Type B pancreatic cell (in vitro differentiated cells): ENCODE data around the gene C5. TPM values are rescaled to one million over a fixed set of nuclear protein-coding genes. Genes with fewer than 3 reads are reported as not detected.
A peak's percentile ranks its signal among the peaks of the same experiment; 100 is the strongest.

Source experiments
- DNase-seq: peaks from one replicate; pipeline ENCODE4 v3.0.0; 2021; ENCODE audit warnings: mixed read lengths; ENCODE audit not compliant: unreplicated experiment; ENCODE audit errors: extremely low spot score
- H3K27ac Mint-ChIP-seq: 2 replicates; pipeline ENCODE4 v1.8.0; 2021; ENCODE audit warnings: mild to moderate bottlenecking, mixed read lengths
- H3K27me3 Mint-ChIP-seq: 2 replicates; pipeline ENCODE4 v1.8.0; 2021; ENCODE audit warnings: mixed read lengths
- H3K36me3 Mint-ChIP-seq: 2 replicates; pipeline ENCODE4 v1.8.0; 2021; ENCODE audit warnings: mixed read lengths
- H3K4me1 Mint-ChIP-seq: one replicate; pipeline ENCODE4 v1.8.0; 2021; ENCODE audit warnings: mixed read lengths; ENCODE audit not compliant: unreplicated experiment
- H3K4me3 Mint-ChIP-seq: 2 replicates; pipeline ENCODE4 v1.8.0; 2021; ENCODE audit warnings: mild to moderate bottlenecking, mixed read lengths
- H3K9me3 Mint-ChIP-seq: 2 replicates; pipeline ENCODE4 v1.8.0; 2021; ENCODE audit warnings: mixed read lengths
- total RNA-seq: library from RNA; stranded (reverse); gene quantifications from 2 replicates; pipeline ENCODE4 v1.2.1, GENCODE V29; 2021; ENCODE audit warnings: low replicate concordance
- TF ChIP-seq, protein P1 (sequence below): fragments of 200-600 bp; sonication (generic); conservative IDR thresholded peaks from 2 replicates; pipeline ENCODE4 v1.5.0; 2021; ENCODE audit warnings: antibody characterized with exemption, mild to moderate bottlenecking

C5 gene
- total RNA-seq, 1 donor from 2014 or later = 10.0 TPM

DNA sequence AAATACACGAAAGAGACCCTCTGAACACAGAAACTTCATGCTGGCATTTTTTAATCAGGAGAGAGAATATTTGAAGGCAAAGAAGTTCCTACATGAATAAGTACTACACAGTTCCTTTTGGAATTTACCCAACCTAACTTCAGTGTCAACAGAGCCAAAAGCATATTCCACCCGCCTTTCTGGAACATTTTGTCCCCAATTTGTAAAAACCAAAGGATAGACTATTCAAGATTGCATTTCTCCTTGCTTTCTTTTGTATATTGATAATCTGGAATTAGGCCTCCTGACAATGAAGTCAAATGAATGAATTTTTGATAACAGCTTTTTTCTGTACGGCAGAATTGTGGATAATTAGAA is 84.1 kb downstream of the C5 start:
- peaks cover 20% of the 10 kb centered on the region for H3K4me1 Mint-ChIP-seq
- peaks cover 6% of the 10 kb centered on the region for H3K36me3 Mint-ChIP-seq
- H3K9me3 Mint-ChIP-seq = no peaks in the 10 kb centered on the region

DNA sequence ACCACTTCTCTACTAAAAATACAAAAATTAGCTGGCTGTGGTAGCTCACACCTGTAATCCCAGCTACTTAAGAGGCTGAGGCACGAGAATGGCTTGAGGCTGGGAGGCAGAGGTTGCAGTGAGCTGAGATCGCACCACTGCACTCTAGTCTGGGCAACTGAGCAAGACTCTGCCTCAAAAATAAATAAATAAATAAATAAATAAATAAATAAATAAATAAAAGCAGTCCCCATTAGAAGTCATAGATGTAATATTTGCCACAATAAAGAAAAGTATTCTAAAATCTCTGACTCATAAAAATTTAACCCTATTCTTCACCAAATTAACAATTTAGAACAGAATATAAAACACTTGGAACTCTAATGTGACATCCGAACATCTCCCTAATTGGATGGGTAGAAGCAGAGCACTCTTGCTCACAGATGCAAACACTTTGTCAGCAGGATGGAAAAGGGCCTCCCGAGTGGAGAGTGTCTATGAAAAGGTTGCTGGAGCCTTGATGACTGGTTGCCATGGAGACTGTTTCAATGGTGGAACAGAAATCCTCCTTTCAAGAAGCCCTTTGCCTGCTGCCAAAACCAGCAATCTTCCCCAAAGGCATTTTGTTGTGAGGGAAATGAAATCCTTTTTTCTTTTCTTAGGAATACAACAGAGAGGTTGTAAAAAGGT is 84.6 kb downstream of the C5 start:
- Mint-ChIP-seq H3K4me3 (peak overlapping the region; percentile 24), H3K27ac (peak overlapping the region; percentile 24)
- TF ChIP-seq, protein P1, sequence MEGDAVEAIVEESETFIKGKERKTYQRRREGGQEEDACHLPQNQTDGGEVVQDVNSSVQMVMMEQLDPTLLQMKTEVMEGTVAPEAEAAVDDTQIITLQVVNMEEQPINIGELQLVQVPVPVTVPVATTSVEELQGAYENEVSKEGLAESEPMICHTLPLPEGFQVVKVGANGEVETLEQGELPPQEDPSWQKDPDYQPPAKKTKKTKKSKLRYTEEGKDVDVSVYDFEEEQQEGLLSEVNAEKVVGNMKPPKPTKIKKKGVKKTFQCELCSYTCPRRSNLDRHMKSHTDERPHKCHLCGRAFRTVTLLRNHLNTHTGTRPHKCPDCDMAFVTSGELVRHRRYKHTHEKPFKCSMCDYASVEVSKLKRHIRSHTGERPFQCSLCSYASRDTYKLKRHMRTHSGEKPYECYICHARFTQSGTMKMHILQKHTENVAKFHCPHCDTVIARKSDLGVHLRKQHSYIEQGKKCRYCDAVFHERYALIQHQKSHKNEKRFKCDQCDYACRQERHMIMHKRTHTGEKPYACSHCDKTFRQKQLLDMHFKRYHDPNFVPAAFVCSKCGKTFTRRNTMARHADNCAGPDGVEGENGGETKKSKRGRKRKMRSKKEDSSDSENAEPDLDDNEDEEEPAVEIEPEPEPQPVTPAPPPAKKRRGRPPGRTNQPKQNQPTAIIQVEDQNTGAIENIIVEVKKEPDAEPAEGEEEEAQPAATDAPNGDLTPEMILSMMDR = no peak

More for the DNA sequence above, 84.1 kb downstream of the C5 start:
- DNase-seq = no peak
- peak overlapping the region; percentile 24 for H3K27ac Mint-ChIP-seq
- TF ChIP-seq, protein P1 = no peak
- no peaks in the 10 kb centered on the region for H3K27me3 Mint-ChIP-seq
- peak overlapping the region; percentile 24 for H3K4me3 Mint-ChIP-seq

DNA sequence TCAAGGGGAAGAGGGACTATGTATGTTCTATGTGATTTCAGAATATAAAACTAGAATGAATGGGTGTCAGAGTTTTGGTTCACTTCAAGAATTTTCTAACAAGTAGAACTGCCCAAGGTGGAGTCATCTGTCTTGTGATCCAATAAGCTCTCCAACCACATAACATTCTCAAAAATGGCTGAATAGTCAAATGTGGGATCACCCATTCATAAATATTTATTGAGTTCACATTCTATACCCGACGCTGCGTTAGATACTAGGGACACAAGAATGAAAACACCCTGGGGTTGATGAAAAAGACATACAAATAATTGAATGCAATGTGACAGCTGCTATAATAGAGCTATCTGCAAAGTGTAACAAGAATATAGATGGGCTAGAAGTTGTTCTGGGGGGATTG is 88.1 kb downstream of the C5 start:
- Mint-ChIP-seq H3K27me3 (no peaks in the 10 kb centered on the region), H3K4me3 (no peak overlapping the region), H3K27ac (no peak overlapping the region), H3K4me1 (peaks cover 27% of the 10 kb centered on the region), H3K36me3 (peaks cover 11% of the 10 kb centered on the region), H3K9me3 (no peaks in the 10 kb centered on the region)
- DNase-seq = no peak
- TF ChIP-seq, protein P1 = no peak

More for the DNA sequence above, 84.6 kb downstream of the C5 start:
- no peaks in the 10 kb centered on the region for H3K9me3 Mint-ChIP-seq
- H3K4me1 Mint-ChIP-seq = peaks cover 19% of the 10 kb centered on the region
- DNase-seq = no peak
- H3K27me3 Mint-ChIP-seq = no peaks in the 10 kb centered on the region
- H3K36me3 Mint-ChIP-seq = peaks cover 6% of the 10 kb centered on the region

DNA sequence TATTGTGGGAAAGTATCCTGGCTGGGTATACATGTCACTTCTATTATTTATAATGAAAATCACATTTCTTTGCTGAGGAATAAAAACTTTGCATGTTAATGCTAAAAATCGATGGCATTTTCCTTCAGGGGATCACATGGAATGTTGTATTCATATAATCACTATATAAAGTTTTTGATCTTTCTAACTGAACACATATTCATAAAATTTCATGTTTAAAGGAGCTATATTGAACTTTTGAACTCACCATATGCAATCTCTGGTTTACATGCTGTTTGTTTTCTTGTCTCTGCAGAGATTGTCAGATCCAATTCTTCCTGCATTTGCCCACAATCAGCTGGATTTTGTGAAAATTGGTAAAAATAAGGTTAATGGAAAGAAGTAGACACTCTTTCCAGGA is 90.1 kb downstream of the C5 start:
- Mint-ChIP-seq H3K27ac (no peak overlapping the region), H3K9me3 (no peaks in the 10 kb centered on the region), H3K4me3 (no peak overlapping the region), H3K36me3 (peaks cover 11% of the 10 kb centered on the region), H3K27me3 (no peaks in the 10 kb centered on the region), H3K4me1 (peaks cover 13% of the 10 kb centered on the region)
- no peak for DNase-seq
- TF ChIP-seq, protein P1 = no peak

DNA sequence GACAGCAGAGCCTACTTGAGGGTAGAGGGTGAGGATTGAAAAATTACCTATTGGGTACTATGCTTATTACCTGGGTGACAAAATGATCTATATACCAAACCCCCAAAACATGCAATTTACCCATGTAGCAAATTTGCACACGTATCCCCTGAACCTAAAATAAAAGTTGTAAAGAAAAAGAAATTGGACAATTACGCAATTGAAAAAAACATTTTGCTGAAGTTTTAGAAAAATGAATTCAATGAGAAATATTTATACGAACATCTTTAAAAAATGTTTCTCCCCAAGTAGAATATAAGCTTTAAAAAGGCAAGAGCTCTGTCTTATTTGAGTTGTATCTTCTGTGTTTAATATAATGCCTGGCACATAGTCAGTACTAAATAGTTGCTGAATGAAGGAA is 93.2 kb downstream of the C5 start:
- no peak overlapping the region for H3K4me3 Mint-ChIP-seq

More for the DNA sequence above, 93.2 kb downstream of the C5 start:
- H3K27ac Mint-ChIP-seq = no peak overlapping the region
- TF ChIP-seq, protein P1 = no peak
- no peaks in the 10 kb centered on the region for H3K27me3 Mint-ChIP-seq
- no peaks in the 10 kb centered on the region for H3K9me3 Mint-ChIP-seq
- peaks cover 17% of the 10 kb centered on the region for H3K4me1 Mint-ChIP-seq
- peaks cover 6% of the 10 kb centered on the region for H3K36me3 Mint-ChIP-seq
- no peak for DNase-seq
